Stimulated activated CD8-positive, alpha-beta memory T cell treated with anti-CD3 and anti-CD28 coated beads, Interleukin-7, amount 100 ng/mL, for 48 hours (primary cell): ENCODE data around the gene SMAGP.
"Not testable (repeated sequence)": the region's sequence is repeated elsewhere in the genome, so short reads cannot be mapped to it uniquely, and the experiment has no call there.

ENCODE experiments used
- DNase-seq, 2 donors: peaks; one replicate each; pipeline ENCODE4 v3.0.0-alpha.2; 2020; ENCODE audit warnings: low read depth in 1 of 2; ENCODE audit errors: extremely low read depth in 1 of 2

SMAGP gene

GRCh38 chr12:51270067-51270950 is at the start of gene SMAGP:
TSS of gene SMAGP (minus strand) at chr12:51270415. CDS start at chr12:51269278, 1,137 bp downstream.
- peak; percentile 19 to 26 for DNase-seq

GRCh38 chr12:51318846-51319599 is 48.8 kb upstream of the SMAGP start:
- no peak for DNase-seq

GRCh38 chr12:51318057-51318806 is 48.0 kb upstream of the SMAGP start:
- DNase-seq: not testable (repeated sequence)

- no peak for DNase-seq
These were observed 41.2 kb upstream of the SMAGP start for GRCh38 chr12:51311389-51311788.

- DNase-seq: no peak
These were observed 37.7 kb upstream of the SMAGP start for GRCh38 chr12:51307655-51308593.

GRCh38 chr12:51306507-51306906 is 36.3 kb upstream of the SMAGP start:
- DNase-seq: no peak

- DNase-seq: not testable (repeated sequence)
These were observed 30.6 kb upstream of the SMAGP start for GRCh38 chr12:51300768-51301167.

GRCh38 chr12:51295651-51296050 is 25.4 kb upstream of the SMAGP start:
- DNase-seq: no peak

- not testable (repeated sequence) for DNase-seq
These were observed 23.9 kb upstream of the SMAGP start for GRCh38 chr12:51294097-51294496.

- DNase-seq: no peak
These were observed 23.5 kb upstream of the SMAGP start for GRCh38 chr12:51293696-51294095.

GRCh38 chr12:51291603-51292513 is 21.6 kb upstream of the SMAGP start:
- not testable (repeated sequence) for DNase-seq

GRCh38 chr12:51285843-51286242 is 15.6 kb upstream of the SMAGP start:
- DNase-seq: no peak

- DNase-seq: no peak
These were observed 11.1 kb upstream of the SMAGP start for GRCh38 chr12:51281202-51281924.

- DNase-seq: no peak
These were observed 4.9 kb upstream of the SMAGP start for GRCh38 chr12:51275088-51275487.

- DNase-seq: not testable (repeated sequence)
These were observed 2.6 kb upstream of the SMAGP start for GRCh38 chr12:51272810-51273209.

GRCh38 chr12:51270951-51271518 is 820 bp upstream of the SMAGP start:
- DNase-seq: no peak

GRCh38 chr12:51269174-51270066 is 795 bp downstream of the SMAGP start:
- DNase-seq: peak; percentile 10 to 25
